ENCODE measurements around the gene RGS5.

Gene RGS5

GRCh38 chr1:163141556-163141955, 61.2 kb downstream of the RGS5 start:
- no peak for DNase-seq

- no peak for DNase-seq
Observed at GRCh38 chr1:163137556-163138265, 65.0 kb downstream of the RGS5 start.

GRCh38 chr1:163131981-163132380, 70.7 kb downstream of the RGS5 start:
- DNase-seq, result no peak

- DNase-seq, result no peak
Observed at GRCh38 chr1:163130225-163130856, 72.4 kb downstream of the RGS5 start.

- no peak for DNase-seq
Observed at GRCh38 chr1:163128282-163128681, 74.4 kb downstream of the RGS5 start.

GRCh38 chr1:163124812-163125211, 77.9 kb downstream of the RGS5 start:
- DNase-seq, result no peak

GRCh38 chr1:163120372-163120771, 82.3 kb downstream of the RGS5 start:
- no peak for DNase-seq

GRCh38 chr1:163119707-163120106, 83.0 kb downstream of the RGS5 start:
- DNase-seq, result no peak

GRCh38 chr1:163115887-163116286, 86.8 kb downstream of the RGS5 start:
- DNase-seq, result no peak

GRCh38 chr1:163107655-163108054, 95.1 kb downstream of the RGS5 start:
- DNase-seq, result no peak

- no peak for DNase-seq
Observed at GRCh38 chr1:163106364-163106987, 96.2 kb downstream of the RGS5 start.

GRCh38 chr1:163104385-163105099, 98.2 kb downstream of the RGS5 start:
- DNase-seq, result no peak

GRCh38 chr1:163102590-163102989, 100.1 kb downstream of the RGS5 start:
- DNase-seq, result no peak

- no peak for DNase-seq
Observed at GRCh38 chr1:163095213-163095612, 107.5 kb downstream of the RGS5 start.

- no peak for DNase-seq
Observed at GRCh38 chr1:163094589-163094988, 108.1 kb downstream of the RGS5 start.

GRCh38 chr1:163094182-163094581, 108.5 kb downstream of the RGS5 start:
- no peak for DNase-seq

- no peak for DNase-seq
Observed at GRCh38 chr1:163093579-163093978, 109.1 kb downstream of the RGS5 start.

- no peak for DNase-seq
Observed at GRCh38 chr1:163093169-163093568, 109.5 kb downstream of the RGS5 start.
